HG02852 (cell line): ENCODE results near the gene SMIM41.
A peak's percentile ranks its signal among the peaks of the same experiment; 100 is the strongest.
"Not testable (repeated sequence)": the region's sequence is repeated elsewhere in the genome, so short reads cannot be mapped to it uniquely, and the experiment has no call there.

Experiments
- ATAC-seq: cut with Tn5 transposase; IDR thresholded peaks from one replicate; pipeline ENCODE4 v1.9.1; 2021; ENCODE audit warnings: mild to moderate bottlenecking, moderate library complexity; ENCODE audit not compliant: unreplicated experiment

SMIM41 gene

GRCh38 chr12:52084491-52085231 is 5.2 kb downstream of the SMIM41 start:
- no peak for ATAC-seq

- ATAC-seq = no peak
Measured at GRCh38 chr12:52085682-52086180, 6.2 kb downstream of the SMIM41 start.

- ATAC-seq = no peak
Measured at GRCh38 chr12:52086366-52086765, 6.9 kb downstream of the SMIM41 start.

- ATAC-seq = no peak
Measured at GRCh38 chr12:52086944-52087835, 7.7 kb downstream of the SMIM41 start.

- ATAC-seq = no peak
Measured at GRCh38 chr12:52087961-52088820, 8.7 kb downstream of the SMIM41 start.

- no peak for ATAC-seq
Measured at GRCh38 chr12:52089491-52089890, 10.0 kb downstream of the SMIM41 start.

GRCh38 chr12:52090291-52090690 is 10.8 kb downstream of the SMIM41 start:
- no peak for ATAC-seq

- ATAC-seq = no peak
Measured at GRCh38 chr12:52091061-52091460, 11.6 kb downstream of the SMIM41 start.

- no peak for ATAC-seq
Measured at GRCh38 chr12:52091869-52092268, 12.4 kb downstream of the SMIM41 start.

- ATAC-seq = no peak
Measured at GRCh38 chr12:52093346-52093745, 13.8 kb downstream of the SMIM41 start.

GRCh38 chr12:52096332-52097044 is 17.0 kb downstream of the SMIM41 start:
- ATAC-seq = no peak

GRCh38 chr12:52097045-52097666 is 17.7 kb downstream of the SMIM41 start:
- no peak for ATAC-seq

- ATAC-seq = not testable (repeated sequence)
Measured at GRCh38 chr12:52104431-52105089, 25.1 kb downstream of the SMIM41 start.

- ATAC-seq = not testable (repeated sequence)
Measured at GRCh38 chr12:52116222-52117125, 37.0 kb downstream of the SMIM41 start.

GRCh38 chr12:52117806-52118475 is 38.4 kb downstream of the SMIM41 start:
- ATAC-seq = peak; percentile 27

GRCh38 chr12:52119398-52120254 is 40.1 kb downstream of the SMIM41 start:
- no peak for ATAC-seq
